Endothelial cell of umbilical vein (primary cell): ENCODE results near the gene BPIFB3. TPM values are rescaled to one million over a fixed set of nuclear protein-coding genes. Genes with fewer than 3 reads are reported as not detected.

Experiments
- BruUV-seq: library from RNA; stranded (reverse); fragments of 400-500 nt; replicated peaks from 2 replicates; lab custom pipeline; 2021; lab: Mats Ljungman, UMichigan
- CTCF ChIA-PET: fragments of 300-600, 350-600 bp; sonication (Branson Sonifier 250); formaldehyde crosslinking; loops from one replicate; lab custom pipeline; 2021; ENCODE audit warnings: antibody characterized with exemption, inconsistent platforms; lab: Charles Lee
- POLR2A ChIA-PET: fragments of 300-600, 350-600 bp; sonication (Branson Sonifier 250); formaldehyde crosslinking; loops from one replicate; lab custom pipeline; 2021; ENCODE audit warnings: antibody characterized with exemption, inconsistent platforms; lab: Charles Lee
- DNase-seq: peaks from one replicate; pipeline ENCODE4 v3.0.0-alpha.2; 2011; ENCODE audit warnings: low read depth, low spot score
- FAIRE-seq: peaks from 2 replicates; lab custom pipeline; 2011; peaks lifted over from hg19 to GRCh38; lab: Jason Lieb, UNC
- H2AFZ ChIP-seq: 2 replicates; pipeline ENCODE4 v1.6.0; 2012; ENCODE audit warnings: low read depth, low read length, control low read depth, inconsistent platforms
- H3K27ac ChIP-seq: 2 replicates; pipeline ENCODE4 v1.5.1; 2011; ENCODE audit warnings: low read depth, mild to moderate bottlenecking, control low read depth, low read length, moderate library complexity; ENCODE audit not compliant: insufficient read depth
- H3K27me3 ChIP-seq, 2 experiments: 2 replicates each; pipeline versions ENCODE4 v1.6.0 to v1.6.1; 2011; ENCODE audit warnings: low read length in 2 of 2, mixed read lengths in 1 of 2; ENCODE audit not compliant: control insufficient read depth in 2 of 2, insufficient read depth in 2 of 2
- H3K36me3 ChIP-seq, 2 experiments: 2 replicates in 1 of 2; 3 replicates in 1 of 2; pipeline ENCODE4 v1.5.1; 2011; ENCODE audit warnings: low read length in 2 of 2, mild to moderate bottlenecking in 1 of 2, moderate library complexity in 1 of 2; ENCODE audit not compliant: control insufficient read depth in 2 of 2, insufficient read depth in 2 of 2; ENCODE audit errors: extremely low read depth in 1 of 2
- H3K4me1 ChIP-seq: 3 replicates; pipeline ENCODE4 v1.5.1; 2011; ENCODE audit warnings: mild to moderate bottlenecking, low read length; ENCODE audit not compliant: control insufficient read depth, insufficient read depth; ENCODE audit errors: extremely low read depth
- H3K4me2 ChIP-seq: 2 replicates; pipeline ENCODE4 v1.6.1; 2011; ENCODE audit warnings: low read length, control low read depth, mixed read lengths; ENCODE audit not compliant: insufficient read depth
- H3K4me3 ChIP-seq, 3 experiments: fragments of 200-600 bp in 1 of 3; sonication (generic), shearing (Covaris generic) in 1 of 3; replicated peaks in 1 of 3; 2 replicates each; pipeline ENCODE4 v1.5.1; 2011 to 2016; ENCODE audit warnings: control low read depth in 3 of 3, low read length in 3 of 3, mild to moderate bottlenecking in 2 of 3, inconsistent platforms in 1 of 3, low read depth in 1 of 3, moderate library complexity in 1 of 3; ENCODE audit not compliant: insufficient read depth in 1 of 3
- H3K79me2 ChIP-seq: 2 replicates; pipeline ENCODE4 v1.6.0; 2012; ENCODE audit warnings: low read length, inconsistent platforms; ENCODE audit not compliant: control insufficient read depth, insufficient read depth
- H3K9ac ChIP-seq: replicated peaks from 2 replicates; pipeline ENCODE3; 2011; ENCODE audit warnings: low read length, control low read depth; ENCODE audit not compliant: insufficient read depth; ENCODE audit errors: extremely low read depth
- H3K9me1 ChIP-seq: replicated peaks from 3 replicates; pipeline ENCODE4 v1.6.0; 2011; ENCODE audit warnings: mild to moderate bottlenecking, low read length; ENCODE audit not compliant: control insufficient read depth, insufficient read depth; ENCODE audit errors: extremely low read depth
- H3K9me3 ChIP-seq: replicated peaks from 2 replicates; pipeline ENCODE4 v1.5.1; 2012; ENCODE audit warnings: low read length, inconsistent platforms; ENCODE audit not compliant: control insufficient read depth, insufficient read depth
- H4K20me1 ChIP-seq: replicated peaks from 2 replicates; pipeline ENCODE3; 2011; ENCODE audit warnings: mild to moderate bottlenecking, low read length; ENCODE audit not compliant: control insufficient read depth, insufficient read depth; ENCODE audit errors: extremely low read depth
- CTCF ChIP-seq, 2 donors: IDR thresholded peaks; 1 replicate in 1 of 2; 2 replicates in 1 of 2; pipeline ENCODE4 v1.5.1; 2011; ENCODE audit warnings: low read length in 2 of 2, mild to moderate bottlenecking in 2 of 2, moderate library complexity in 2 of 2, control low read depth in 1 of 2, inconsistent platforms in 1 of 2, low read depth in 1 of 2; ENCODE audit not compliant: insufficient read depth in 1 of 2; ENCODE audit errors: extremely low read depth in 1 of 2
- EZH2 ChIP-seq: IDR thresholded peaks from 2 replicates; pipeline ENCODE4 v1.6.1; 2012; ENCODE audit warnings: borderline replicate concordance, low read depth, mild to moderate bottlenecking, moderate library complexity, low read length, inconsistent platforms; ENCODE audit not compliant: severe bottlenecking
- FOS ChIP-seq: IDR thresholded peaks from 2 replicates; pipeline ENCODE4 v1.6.1; 2011; ENCODE audit warnings: mild to moderate bottlenecking, low read length, moderate library complexity, borderline replicate concordance; ENCODE audit not compliant: insufficient read depth
- GATA2 ChIP-seq: IDR thresholded peaks from 2 replicates; pipeline ENCODE4 v1.7.0; 2011; ENCODE audit warnings: low read depth, mild to moderate bottlenecking, moderate library complexity, mixed read lengths, low read length; ENCODE audit not compliant: insufficient read length, insufficient read depth
- JUN ChIP-seq: IDR thresholded peaks from 2 replicates; pipeline ENCODE4 v1.6.1; 2011; ENCODE audit warnings: borderline replicate concordance, low read depth; ENCODE audit not compliant: insufficient read length, insufficient read depth
- MAX ChIP-seq: IDR thresholded peaks from 2 replicates; pipeline ENCODE4 v1.6.1; 2011; ENCODE audit not compliant: insufficient read depth, insufficient read length
- MYC ChIP-seq: IDR thresholded peaks from one replicate; pipeline ENCODE4 v1.6.1; 2011; ENCODE audit warnings: mild to moderate bottlenecking, low read depth, low read length
- POLR2A ChIP-seq: IDR thresholded peaks from 2 replicates; pipeline ENCODE4 v1.6.1; 2012; ENCODE audit warnings: low read depth, mild to moderate bottlenecking, control low read depth, low read length
- POLR2AphosphoS5 ChIP-seq: IDR thresholded peaks from 2 replicates; pipeline ENCODE4 v1.6.1; 2012; ENCODE audit warnings: low read depth, mild to moderate bottlenecking, control low read depth, low read length, moderate library complexity; ENCODE audit not compliant: insufficient read depth
- dilution Hi-C: fragments of 300-500 bp; cut with MboI; formaldehyde crosslinking; loops from one replicate; pipeline ENCODE4 v1.15.0; 2019; ENCODE audit warnings: low sequenced_read_pairs; ENCODE audit not compliant: extremely low pct_ligation_motif_present
- intact Hi-C: fragments of 100-400 bp; cut with micrococcal nuclease; formaldehyde crosslinking; loops from one replicate; pipeline ENCODE4 v1.10.0; 2022
- polyA plus RNA-seq, 4 experiments: library from polyadenylated mRNA; depleted of rRNA in 3 of 4; stranded (reverse) in 3 of 4; unstranded in 1 of 4; fragments of >200 nt; gene quantifications; 2 replicates each; pipeline versions ENCODE4 v1.2.1 to v1.2.3, GENCODE V29; 2011 to 2012; ENCODE audit warnings: missing spikeins in 1 of 4
- total RNA-seq: library from RNA; stranded (reverse); gene quantifications from 2 replicates; pipeline ENCODE4 v1.2.3, GENCODE V29; 2021

The BPIFB3 gene
- total and polyA plus RNA-seq, 2 donors (not counting 3 experiments of a cell fraction or from before 2014, with no cell fraction given): not detected

- DNase-seq (no peak), FAIRE-seq (no peak)
- no peak within 1 kb of the TSS for H3K4me3 ChIP-seq
- no peaks in the 10 kb centered on the region for H4K20me1 ChIP-seq
- no peak within 1 kb of the TSS for H3K4me2 ChIP-seq
- no peak for TF ChIP-seq CTCF (IDR thresholded peaks at IDR 0.05; ENCODE audit: extremely low read depth in 1 of 2, insufficient read depth in 1 of 2, low read depth in 1 of 2, low read length in 2 of 2)
- TF ChIP-seq FOS: no peak
- TF ChIP-seq GATA2: no peak
- no peak for TF ChIP-seq JUN
- no peak for TF ChIP-seq POLR2AphosphoS5
- no peak for TF ChIP-seq POLR2A
- TF ChIP-seq MYC: no peak
- no peak for TF ChIP-seq EZH2
- TF ChIP-seq MAX: no peak
- no peaks in the 10 kb centered on the region for H3K9me1 ChIP-seq
- H3K9me3 ChIP-seq: no peaks in the 10 kb centered on the region
- no peak within 1 kb of the TSS for H3K9ac ChIP-seq
- no peaks in the 10 kb centered on the region for H3K36me3 ChIP-seq
- ChIA-PET POLR2A (no interaction called here), CTCF (no interaction called here)
- BruUV-seq: no TSS peak
- H3K4me1 ChIP-seq: no peaks in the 10 kb centered on the region
- H2AFZ ChIP-seq: no peak within 1 kb of the TSS
- no peaks in the 10 kb centered on the region for H3K79me2 ChIP-seq
- intact Hi-C loops (no loop called here), dilution Hi-C loops (no loop called here)
- no peak within 1 kb of the TSS for H3K27ac ChIP-seq
- no peaks in the 10 kb centered on the region for H3K27me3 ChIP-seq
Observed at GRCh38 chr20:33079259-33079658, 25.6 kb downstream of the BPIFB3 start, which contains the start of gene BPIFB4. Gene BPIFB4, plus strand, starts transcription at chr20:33079643. Its CDS starts 1,884 bp downstream, at chr20:33081527.
